H1 (cell line): Measurements from ENCODE around the gene SUDS3.

Experiments used
- ASH2L ChIP-seq: fragments of 200-600, 300-600 bp; sonication (generic); IDR thresholded peaks from one replicate; pipeline ENCODE4 v1.7.1; 2017; ENCODE audit warnings: low read length
- ATF3 ChIP-seq: IDR thresholded peaks from 2 replicates; pipeline ENCODE4 v1.6.1; 2011; ENCODE audit warnings: low read depth, mild to moderate bottlenecking, low read length; ENCODE audit not compliant: insufficient read depth
- CHD1 ChIP-seq: IDR thresholded peaks from 2 replicates; pipeline ENCODE4 v1.6.1; 2012; ENCODE audit warnings: low read depth, low read length, improper control_type of control experiment
- CTCF ChIP-seq, 3 experiments: IDR thresholded peaks; 1 replicate in 2 of 3; 2 replicates in 1 of 3; pipeline versions ENCODE4 v1.5.1 to v1.6.1; 2011; ENCODE audit warnings: low read length in 3 of 3, mild to moderate bottlenecking in 3 of 3, inconsistent platforms in 2 of 3, low read depth in 1 of 3, moderate library complexity in 1 of 3; ENCODE audit not compliant: insufficient read depth in 1 of 3; ENCODE audit errors: control extremely low read depth in 1 of 3
- EZH2 ChIP-seq: fragments of 200-600 bp; sonication (generic); IDR thresholded peaks from 2 replicates; pipeline ENCODE4 v1.7.1; 2012; ENCODE audit warnings: low read depth, mild to moderate bottlenecking, moderate library complexity, low read length, inconsistent platforms; ENCODE audit not compliant: severe bottlenecking
- POLR2A ChIP-seq, 2 experiments: IDR thresholded peaks; 1 replicate in 1 of 2; 2 replicates in 1 of 2; pipeline ENCODE4 v1.6.1; 2011; ENCODE audit warnings: low read depth in 2 of 2, low read length in 2 of 2, mild to moderate bottlenecking in 2 of 2; ENCODE audit errors: control extremely low read depth in 1 of 2
- RAD21 ChIP-seq, 2 experiments: IDR thresholded peaks in 1 of 2; conservative IDR thresholded peaks in 1 of 2; 2 replicates each; pipeline ENCODE4 v1.6.1; 2011; ENCODE audit warnings: low read depth in 2 of 2, low read length in 2 of 2, improper control_type of control experiment in 1 of 2, inconsistent platforms in 1 of 2, mild to moderate bottlenecking in 1 of 2, moderate library complexity in 1 of 2
- RXRA ChIP-seq: IDR thresholded peaks from 2 replicates; pipeline ENCODE4 v1.6.1; 2011; ENCODE audit warnings: low read depth, mild to moderate bottlenecking, low read length, moderate library complexity; ENCODE audit not compliant: insufficient read depth
- SP2 ChIP-seq: IDR thresholded peaks from 2 replicates; pipeline ENCODE4 v1.6.1; 2012; ENCODE audit warnings: mild to moderate bottlenecking, low read length, inconsistent platforms
- TAF1 ChIP-seq: IDR thresholded peaks from 2 replicates; pipeline ENCODE4 v1.6.1; 2011; ENCODE audit warnings: mild to moderate bottlenecking, low read depth, low read length
- TAF7 ChIP-seq: optimal IDR thresholded peaks from 2 replicates; pipeline ENCODE3; 2011; ENCODE audit warnings: low read depth, mild to moderate bottlenecking, inconsistent platforms, low read length, moderate library complexity, borderline replicate concordance
- TEAD4 ChIP-seq: IDR thresholded peaks from 2 replicates; pipeline ENCODE4 v1.6.1; 2012; ENCODE audit warnings: low read depth, low read length, inconsistent platforms, mixed read lengths
- USF2 ChIP-seq: IDR thresholded peaks from 2 replicates; pipeline ENCODE4 v1.6.1; 2011; ENCODE audit warnings: low read length, improper control_type of control experiment

GRCh38 chr12:118391424-118391823 is 15.1 kb downstream of the SUDS3 start:
- TF ChIP-seq USF2 (no peak), RAD21 (IDR thresholded peaks at IDR 0.05 in 1 of 2, conservative IDR thresholded peaks at IDR 0.05 in 1 of 2; ENCODE audit: low read depth in 2 of 2, low read length in 2 of 2) (no peak), POLR2A (IDR thresholded peaks at IDR 0.05; ENCODE audit: control extremely low read depth in 1 of 2, low read depth in 2 of 2, low read length in 2 of 2) (no peak), ASH2L (no peak), TAF7 (no peak), ATF3 (no peak), RXRA (no peak), TAF1 (no peak), EZH2 (no peak), SP2 (no peak), CTCF (IDR thresholded peaks at IDR 0.05; ENCODE audit: control extremely low read depth in 1 of 3, insufficient read depth in 1 of 3, low read depth in 1 of 3, low read length in 3 of 3) (no peak), CHD1 (no peak), TEAD4 (no peak)
